ENCODE results near the gene GALNT10. TPM values are rescaled to one million over a fixed set of nuclear protein-coding genes. Genes with fewer than 3 reads are reported as not detected.

GALNT10 gene
- total RNA-seq, 1 experiment from 2014 or later = 68.2 TPM

DNA sequence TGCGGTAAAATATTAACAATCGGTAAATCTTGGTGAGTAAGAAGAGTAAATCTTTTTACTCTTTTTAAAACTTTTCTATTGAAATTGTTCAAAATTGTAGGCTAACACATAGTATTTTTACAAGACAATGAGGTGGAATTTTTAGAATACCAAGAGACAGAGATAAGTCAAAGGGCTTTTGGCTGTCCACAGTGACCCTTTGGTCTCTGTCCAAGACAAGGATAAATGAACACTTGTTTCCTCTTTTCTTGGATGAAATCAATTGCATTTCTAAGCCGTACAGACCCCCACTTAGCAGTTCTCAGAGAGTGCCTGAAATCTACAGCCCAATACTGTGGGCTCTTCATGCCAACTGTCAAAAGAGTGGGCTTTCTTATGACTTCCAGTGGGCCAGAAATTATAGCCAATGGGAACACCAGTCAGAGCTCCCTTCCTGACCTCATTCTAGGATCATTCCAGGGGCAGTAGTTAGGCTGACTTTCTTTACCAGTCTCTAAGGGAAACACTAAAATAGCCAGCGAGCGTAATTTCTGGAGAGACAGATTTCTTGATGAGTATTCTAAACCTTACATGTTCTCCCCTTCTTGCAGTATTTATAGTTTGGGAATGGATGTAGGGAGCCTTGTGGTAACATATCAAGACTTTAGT is 74.1 kb downstream of the GALNT10 start:
- H3K4me1 Mint-ChIP-seq (ENCODE audit: low read depth, unreplicated experiment) = peaks cover 10% of the 10 kb centered on the region
- no peak overlapping the region for H3K27ac Mint-ChIP-seq (ENCODE audit: unreplicated experiment)

DNA sequence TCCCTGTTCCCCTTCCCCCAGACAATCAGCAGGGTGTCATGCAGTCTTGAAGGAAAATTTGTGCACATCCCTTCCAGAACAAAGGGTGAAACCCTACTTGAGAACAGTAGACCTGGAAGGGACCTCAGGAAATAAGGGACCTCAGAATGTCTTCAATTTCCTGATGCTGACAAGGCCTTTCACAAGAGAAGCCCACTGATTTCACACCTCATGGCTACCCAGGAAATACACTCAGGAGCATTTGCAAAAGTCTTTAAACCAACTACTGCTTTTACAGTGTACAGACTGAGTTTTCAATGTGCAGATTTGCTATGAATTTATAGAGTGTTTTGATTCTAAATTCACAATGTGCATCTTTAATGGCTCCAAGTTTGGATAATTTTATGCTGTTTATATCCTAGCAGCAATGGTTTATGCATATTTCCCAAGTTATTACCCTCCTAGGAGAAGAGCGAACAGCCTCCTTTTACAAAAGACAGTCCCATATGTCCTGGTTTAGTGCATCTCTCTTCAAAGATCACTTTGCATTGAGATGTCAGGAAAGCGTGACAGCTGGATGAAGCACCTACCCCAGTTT is 74.8 kb downstream of the GALNT10 start:
- H3K4me3 Mint-ChIP-seq (ENCODE audit: low read depth, unreplicated experiment) = no peak overlapping the region
- DNase-seq = no peak
- intact Hi-C loops (cut with micrococcal nuclease; ENCODE audit: unreplicated experiment) = no loop called here
- H3K27me3 Mint-ChIP-seq (ENCODE audit: unreplicated experiment) = no peaks in the 10 kb centered on the region
- H3K4me1 Mint-ChIP-seq (ENCODE audit: low read depth, unreplicated experiment) = peaks cover 10% of the 10 kb centered on the region
- peaks cover 4% of the 10 kb centered on the region for H3K36me3 Mint-ChIP-seq (ENCODE audit: insufficient read depth, unreplicated experiment)
- CTCF ChIA-PET = no interaction called here
- TF ChIP-seq, protein P1, sequence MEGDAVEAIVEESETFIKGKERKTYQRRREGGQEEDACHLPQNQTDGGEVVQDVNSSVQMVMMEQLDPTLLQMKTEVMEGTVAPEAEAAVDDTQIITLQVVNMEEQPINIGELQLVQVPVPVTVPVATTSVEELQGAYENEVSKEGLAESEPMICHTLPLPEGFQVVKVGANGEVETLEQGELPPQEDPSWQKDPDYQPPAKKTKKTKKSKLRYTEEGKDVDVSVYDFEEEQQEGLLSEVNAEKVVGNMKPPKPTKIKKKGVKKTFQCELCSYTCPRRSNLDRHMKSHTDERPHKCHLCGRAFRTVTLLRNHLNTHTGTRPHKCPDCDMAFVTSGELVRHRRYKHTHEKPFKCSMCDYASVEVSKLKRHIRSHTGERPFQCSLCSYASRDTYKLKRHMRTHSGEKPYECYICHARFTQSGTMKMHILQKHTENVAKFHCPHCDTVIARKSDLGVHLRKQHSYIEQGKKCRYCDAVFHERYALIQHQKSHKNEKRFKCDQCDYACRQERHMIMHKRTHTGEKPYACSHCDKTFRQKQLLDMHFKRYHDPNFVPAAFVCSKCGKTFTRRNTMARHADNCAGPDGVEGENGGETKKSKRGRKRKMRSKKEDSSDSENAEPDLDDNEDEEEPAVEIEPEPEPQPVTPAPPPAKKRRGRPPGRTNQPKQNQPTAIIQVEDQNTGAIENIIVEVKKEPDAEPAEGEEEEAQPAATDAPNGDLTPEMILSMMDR (IDR thresholded peaks at IDR 0.05; ENCODE audit: unreplicated experiment) = no peak
- H3K27ac Mint-ChIP-seq (ENCODE audit: unreplicated experiment) = no peak overlapping the region
- H3K9me3 Mint-ChIP-seq (ENCODE audit: low read depth, unreplicated experiment) = no peaks in the 10 kb centered on the region
- no TSS peak for BruUV-seq (replicated peaks)

More for the DNA sequence above, 74.1 kb downstream of the GALNT10 start:
- intact Hi-C loops (cut with micrococcal nuclease; ENCODE audit: unreplicated experiment) = no loop called here
- DNase-seq = no peak
- Mint-ChIP-seq H3K36me3 (ENCODE audit: insufficient read depth, unreplicated experiment) (peaks cover 4% of the 10 kb centered on the region), H3K27me3 (ENCODE audit: unreplicated experiment) (no peaks in the 10 kb centered on the region), H3K9me3 (ENCODE audit: low read depth, unreplicated experiment) (no peaks in the 10 kb centered on the region), H3K4me3 (ENCODE audit: low read depth, unreplicated experiment) (no peak overlapping the region)
- TF ChIP-seq, protein P1 (IDR thresholded peaks at IDR 0.05; ENCODE audit: unreplicated experiment) = no peak
- BruUV-seq (replicated peaks) = no TSS peak
- CTCF ChIA-PET = no interaction called here

DNA sequence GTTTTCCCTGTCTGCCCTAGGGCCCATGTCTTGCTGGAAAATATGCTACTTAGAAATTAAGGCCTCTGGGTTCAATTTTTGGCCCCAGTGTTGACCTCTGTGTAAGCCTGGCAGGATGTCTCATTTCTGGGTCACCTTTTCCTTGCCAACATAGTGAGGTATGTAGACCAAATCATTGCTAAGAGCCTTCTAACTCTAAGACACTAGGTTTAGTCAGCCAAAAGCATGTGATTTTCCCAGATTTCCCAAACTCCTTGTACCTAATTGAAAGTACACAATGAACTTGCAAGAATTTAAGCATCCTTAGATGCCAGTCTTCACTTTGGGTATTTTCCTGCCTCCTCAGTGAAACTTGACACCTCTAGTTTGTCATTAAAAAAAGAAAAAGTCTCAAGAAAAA is 77.0 kb downstream of the GALNT10 start:
- TF ChIP-seq, protein P1 (IDR thresholded peaks at IDR 0.05; ENCODE audit: unreplicated experiment) = no peak
- H3K4me1 Mint-ChIP-seq (ENCODE audit: low read depth, unreplicated experiment) = peaks cover 11% of the 10 kb centered on the region
- DNase-seq = no peak
- intact Hi-C loops (cut with micrococcal nuclease; ENCODE audit: unreplicated experiment) = no loop called here
- no peaks in the 10 kb centered on the region for H3K9me3 Mint-ChIP-seq (ENCODE audit: low read depth, unreplicated experiment)
- no TSS peak for BruUV-seq (replicated peaks)
- no peaks in the 10 kb centered on the region for H3K27me3 Mint-ChIP-seq (ENCODE audit: unreplicated experiment)
- H3K36me3 Mint-ChIP-seq (ENCODE audit: insufficient read depth, unreplicated experiment) = peaks cover 4% of the 10 kb centered on the region
- no peak overlapping the region for H3K4me3 Mint-ChIP-seq (ENCODE audit: low read depth, unreplicated experiment)
- CTCF ChIA-PET = no interaction called here
- H3K27ac Mint-ChIP-seq (ENCODE audit: unreplicated experiment) = no peak overlapping the region

DNA sequence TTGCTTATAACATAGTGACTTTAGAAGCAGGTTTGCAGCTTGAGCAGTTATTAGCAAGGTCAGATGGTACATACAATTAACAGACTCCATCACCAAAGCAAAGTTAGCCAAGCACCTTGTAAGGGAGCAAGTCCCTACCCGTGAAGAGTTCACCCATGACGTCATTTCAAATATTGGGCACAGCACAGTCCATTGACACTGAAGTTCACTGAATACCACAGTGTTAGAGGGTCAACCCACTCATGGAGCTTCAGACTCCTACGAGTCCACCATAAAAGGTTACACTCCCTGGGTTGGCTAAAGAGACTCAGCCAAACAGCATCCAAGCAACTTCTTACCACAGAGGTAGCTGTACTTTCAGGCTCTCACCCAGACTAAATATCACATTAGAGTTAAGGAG is 77.5 kb downstream of the GALNT10 start:
- H3K27ac Mint-ChIP-seq (ENCODE audit: unreplicated experiment) = no peak overlapping the region
- TF ChIP-seq, protein P1 (IDR thresholded peaks at IDR 0.05; ENCODE audit: unreplicated experiment) = no peak
- BruUV-seq (replicated peaks) = no TSS peak
- peaks cover 17% of the 10 kb centered on the region for H3K4me1 Mint-ChIP-seq (ENCODE audit: low read depth, unreplicated experiment)
- no peaks in the 10 kb centered on the region for H3K9me3 Mint-ChIP-seq (ENCODE audit: low read depth, unreplicated experiment)
- peaks cover 4% of the 10 kb centered on the region for H3K36me3 Mint-ChIP-seq (ENCODE audit: insufficient read depth, unreplicated experiment)
- H3K27me3 Mint-ChIP-seq (ENCODE audit: unreplicated experiment) = no peaks in the 10 kb centered on the region
- CTCF ChIA-PET = no interaction called here
- intact Hi-C loops (cut with micrococcal nuclease; ENCODE audit: unreplicated experiment) = no loop called here
- no peak overlapping the region for H3K4me3 Mint-ChIP-seq (ENCODE audit: low read depth, unreplicated experiment)
- DNase-seq = no peak
